GM12875 (cell line): Measurements from ENCODE around the gene LIPF.
A peak's percentile ranks its signal among the peaks of the same experiment; 100 is the strongest.

Experiments used
- H3K4me3 ChIP-seq: one replicate; pipeline ENCODE4 v1.5.1; 2011; ENCODE audit warnings: low read depth, low read length, control low read depth
- CTCF ChIP-seq: IDR thresholded peaks from 2 replicates; pipeline ENCODE4 v1.5.1; 2011; ENCODE audit warnings: low read depth, mild to moderate bottlenecking, control low read depth, inconsistent platforms, low read length, moderate library complexity, borderline replicate concordance; ENCODE audit not compliant: insufficient read depth

The LIPF gene

GRCh38 chr10:88672041-88672440 is 7.8 kb downstream of the LIPF start:
- H3K4me3 ChIP-seq, result no peak overlapping the region
- no peak for TF ChIP-seq CTCF

- TF ChIP-seq CTCF, result no peak
- H3K4me3 ChIP-seq, result no peak overlapping the region
These were observed 12.2 kb downstream of the LIPF start for GRCh38 chr10:88676283-88677060.

- no peak overlapping the region for H3K4me3 ChIP-seq
- no peak for TF ChIP-seq CTCF
These were observed 16.7 kb downstream of the LIPF start for GRCh38 chr10:88680958-88681357.

GRCh38 chr10:88682491-88682890 is 18.2 kb downstream of the LIPF start:
- no peak overlapping the region for H3K4me3 ChIP-seq
- no peak for TF ChIP-seq CTCF

GRCh38 chr10:88687853-88688467 is 23.7 kb downstream of the LIPF start:
- H3K4me3 ChIP-seq, result no peak overlapping the region
- TF ChIP-seq CTCF, result peak; percentile 58; the same call in 1 of the 2 replicates

- TF ChIP-seq CTCF, result no peak
- H3K4me3 ChIP-seq, result no peak overlapping the region
These were observed 25.1 kb downstream of the LIPF start for GRCh38 chr10:88689366-88689765.
